ENCODE measurements around the gene MYO15B.

DNA sequence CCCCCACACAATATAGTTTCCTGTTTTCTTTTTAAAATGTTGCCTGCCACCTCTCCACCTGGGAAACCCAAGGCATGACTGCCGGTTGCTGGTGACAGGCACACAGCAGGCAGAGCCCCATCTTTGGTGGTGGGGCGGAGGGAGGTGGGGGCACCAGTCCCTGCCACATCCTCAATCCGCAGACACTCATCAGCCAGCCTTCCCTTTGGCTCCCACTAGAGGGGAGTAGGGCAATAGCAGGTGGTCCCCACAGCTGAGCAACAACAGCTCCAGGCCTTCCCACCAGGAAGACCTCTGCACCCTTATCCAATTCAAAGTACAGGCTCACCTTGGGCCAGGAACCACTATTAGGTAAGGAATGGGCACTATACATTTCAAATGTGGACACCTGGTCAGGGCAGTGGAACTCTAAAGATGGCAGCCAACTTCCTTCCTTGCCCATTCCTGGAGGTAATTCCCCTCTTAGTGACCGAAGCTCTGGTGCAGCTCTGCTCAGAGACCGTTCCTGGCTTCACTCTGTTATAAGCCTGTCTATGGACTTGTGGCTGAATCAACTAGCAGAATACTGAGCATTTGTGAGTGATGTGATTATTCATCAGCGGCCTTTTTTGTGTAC is 65.4 kb downstream of the MYO15B start:
- TF ChIP-seq, protein P1, sequence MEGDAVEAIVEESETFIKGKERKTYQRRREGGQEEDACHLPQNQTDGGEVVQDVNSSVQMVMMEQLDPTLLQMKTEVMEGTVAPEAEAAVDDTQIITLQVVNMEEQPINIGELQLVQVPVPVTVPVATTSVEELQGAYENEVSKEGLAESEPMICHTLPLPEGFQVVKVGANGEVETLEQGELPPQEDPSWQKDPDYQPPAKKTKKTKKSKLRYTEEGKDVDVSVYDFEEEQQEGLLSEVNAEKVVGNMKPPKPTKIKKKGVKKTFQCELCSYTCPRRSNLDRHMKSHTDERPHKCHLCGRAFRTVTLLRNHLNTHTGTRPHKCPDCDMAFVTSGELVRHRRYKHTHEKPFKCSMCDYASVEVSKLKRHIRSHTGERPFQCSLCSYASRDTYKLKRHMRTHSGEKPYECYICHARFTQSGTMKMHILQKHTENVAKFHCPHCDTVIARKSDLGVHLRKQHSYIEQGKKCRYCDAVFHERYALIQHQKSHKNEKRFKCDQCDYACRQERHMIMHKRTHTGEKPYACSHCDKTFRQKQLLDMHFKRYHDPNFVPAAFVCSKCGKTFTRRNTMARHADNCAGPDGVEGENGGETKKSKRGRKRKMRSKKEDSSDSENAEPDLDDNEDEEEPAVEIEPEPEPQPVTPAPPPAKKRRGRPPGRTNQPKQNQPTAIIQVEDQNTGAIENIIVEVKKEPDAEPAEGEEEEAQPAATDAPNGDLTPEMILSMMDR (IDR thresholded peaks at IDR 0.05; ENCODE audit: poor library complexity, severe bottlenecking), result peak; percentile 68
- TF ChIP-seq SMC3 (conservative IDR thresholded peaks at IDR 0.05; ENCODE audit: poor library complexity) (peak; percentile 45), REST (IDR thresholded peaks at IDR 0.05; ENCODE audit: borderline replicate concordance) (no peak), EZH2 (IDR thresholded peaks at IDR 0.05; ENCODE audit: borderline replicate concordance, insufficient read depth, low read length, poor library complexity, severe bottlenecking) (no peak), MXI1 (conservative IDR thresholded peaks at IDR 0.05; ENCODE audit: poor library complexity, severe bottlenecking) (no peak), TAF1 (IDR thresholded peaks at IDR 0.05; ENCODE audit: low read depth) (no peak), POLR2AphosphoS5 (IDR thresholded peaks at IDR 0.05) (no peak)
